Measurements from ENCODE around the gene CFAP20.

Gene CFAP20

GRCh38 chr16:58107228-58107627, 22.0 kb downstream of the CFAP20 start:
- Histone ChIP-seq H3K79me2 (ENCODE audit: control insufficient read depth, insufficient read depth, low read length, poor library complexity) (no peaks in the 10 kb centered on the region), H3K9me3 (ENCODE audit: insufficient read depth, low read depth, low read length) (no peaks in the 10 kb centered on the region), H3K4ac (ENCODE audit: low read depth, low read length) (no peak overlapping the region), H3K23ac (ENCODE audit: low read length) (no peak overlapping the region), H3K4me2 (ENCODE audit: low read length) (no peak overlapping the region), H2BK120ac (ENCODE audit: insufficient read depth, low read length, poor library complexity) (no peak overlapping the region), H3K79me1 (ENCODE audit: low read length) (no peaks in the 10 kb centered on the region), H2AK5ac (ENCODE audit: low read length) (no peak overlapping the region), H2AFZ (ENCODE audit: insufficient read depth, low read length, poor library complexity) (no peak overlapping the region), H3K4me3 (ENCODE audit: low read depth, low read length) (no peak overlapping the region), H3K14ac (ENCODE audit: low read length) (no peak overlapping the region), H3K27me3 (ENCODE audit: insufficient read depth, low read length) (no peaks in the 10 kb centered on the region), H3K4me1 (ENCODE audit: control insufficient read depth in 1 of 2, insufficient read depth in 2 of 2, low read length in 2 of 2) (peaks cover 13 to 15% of the 10 kb centered on the region in 2 experiments), H3K18ac (ENCODE audit: low read length) (no peak overlapping the region), H4K12ac (ENCODE audit: low read depth, low read length) (no peak overlapping the region), H3K9ac (ENCODE audit: low read length) (no peak overlapping the region), H4K8ac (ENCODE audit: low read depth, low read length) (no peak overlapping the region), H2BK5ac (ENCODE audit: low read depth, low read length, poor library complexity) (no peak overlapping the region), H4K91ac (ENCODE audit: low read depth, low read length) (no peak overlapping the region), H3K36me3 (ENCODE audit: control insufficient read depth in 1 of 2, insufficient read depth in 2 of 2, low read length in 2 of 2) (no peaks in the 10 kb centered on the region), H3K27ac (ENCODE audit: low read depth, low read length) (no peak overlapping the region), H2BK12ac (ENCODE audit: low read length) (no peak overlapping the region)
- no peak for DNase-seq
- no CpG with 5 or more reads among the region's 2 CpGs for WGBS (ENCODE audit: extremely low coverage, insufficient coverage, insufficient read length)

GRCh38 chr16:58105631-58106030, 23.6 kb downstream of the CFAP20 start:
- H4K91ac ChIP-seq (ENCODE audit: low read depth, low read length): no peak overlapping the region
- H3K4me3 ChIP-seq (ENCODE audit: low read depth, low read length): no peak overlapping the region
- WGBS (ENCODE audit: extremely low coverage, insufficient coverage, insufficient read length): no CpG with 5 or more reads among the region's 1 CpG
- H3K9me3 ChIP-seq (ENCODE audit: insufficient read depth, low read depth, low read length): no peaks in the 10 kb centered on the region
- no peak overlapping the region for H2AK5ac ChIP-seq (ENCODE audit: low read length)
- no peak overlapping the region for H3K27ac ChIP-seq (ENCODE audit: low read depth, low read length)
- no peak overlapping the region for H3K23ac ChIP-seq (ENCODE audit: low read length)
- no peak overlapping the region for H3K9ac ChIP-seq (ENCODE audit: low read length)
- no peak overlapping the region for H2AFZ ChIP-seq (ENCODE audit: insufficient read depth, low read length, poor library complexity)
- no peaks in the 10 kb centered on the region for H3K79me1 ChIP-seq (ENCODE audit: low read length)
- H3K27me3 ChIP-seq (ENCODE audit: insufficient read depth, low read length): no peaks in the 10 kb centered on the region
- H2BK12ac ChIP-seq (ENCODE audit: low read length): no peak overlapping the region
- H3K79me2 ChIP-seq (ENCODE audit: control insufficient read depth, insufficient read depth, low read length, poor library complexity): no peaks in the 10 kb centered on the region
- H4K12ac ChIP-seq (ENCODE audit: low read depth, low read length): no peak overlapping the region
- no peak overlapping the region for H3K14ac ChIP-seq (ENCODE audit: low read length)
- H3K18ac ChIP-seq (ENCODE audit: low read length): no peak overlapping the region
- no peak overlapping the region for H2BK5ac ChIP-seq (ENCODE audit: low read depth, low read length, poor library complexity)
- DNase-seq: no peak
- no peaks in the 10 kb centered on the region for H3K36me3 ChIP-seq (ENCODE audit: control insufficient read depth in 1 of 2, insufficient read depth in 2 of 2, low read length in 2 of 2)
- no peak overlapping the region for H3K4me2 ChIP-seq (ENCODE audit: low read length)
- peaks cover 5 to 8% of the 10 kb centered on the region in 2 experiments for H3K4me1 ChIP-seq (ENCODE audit: control insufficient read depth in 1 of 2, insufficient read depth in 2 of 2, low read length in 2 of 2)
- H2BK120ac ChIP-seq (ENCODE audit: insufficient read depth, low read length, poor library complexity): no peak overlapping the region
- no peak overlapping the region for H3K4ac ChIP-seq (ENCODE audit: low read depth, low read length)
- no peak overlapping the region for H4K8ac ChIP-seq (ENCODE audit: low read depth, low read length)

DNA sequence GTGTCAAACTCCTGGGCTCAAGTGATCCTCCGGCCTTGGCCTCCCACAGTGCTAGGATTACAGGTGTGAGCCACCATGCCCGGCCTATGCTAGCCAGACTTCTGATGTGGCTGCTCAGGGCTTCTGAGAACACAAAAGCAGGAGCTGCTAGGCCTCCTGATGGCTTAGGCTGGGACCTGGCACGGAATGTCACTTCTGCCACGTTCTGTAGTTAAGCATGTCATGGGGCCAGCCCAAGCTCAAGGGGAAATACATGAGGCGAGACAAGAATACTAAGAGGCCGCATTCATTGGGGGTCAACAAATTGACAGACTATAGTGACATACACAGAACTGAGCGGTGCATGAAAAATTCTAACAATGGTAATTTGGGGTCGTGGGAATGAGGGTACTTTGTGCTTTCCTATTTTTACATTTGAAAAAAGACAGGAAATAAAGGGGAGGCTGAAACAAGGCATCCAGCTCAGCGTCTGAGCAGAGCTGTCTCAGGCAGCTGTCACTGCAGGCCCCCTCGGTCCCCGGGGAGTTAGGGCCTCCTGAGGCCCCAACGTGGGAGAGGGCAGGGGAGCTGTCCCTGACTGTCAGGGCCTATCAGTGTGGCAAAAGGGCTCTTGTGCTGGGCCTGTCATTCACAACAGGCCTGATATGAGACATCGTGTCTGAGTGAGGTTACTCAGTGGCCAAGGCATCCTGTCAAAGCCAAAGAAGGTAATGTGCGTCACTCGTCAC, 26.4 kb downstream of the CFAP20 start:
- Histone ChIP-seq H2AK5ac (ENCODE audit: low read length) (no peak overlapping the region), H3K23ac (ENCODE audit: low read length) (no peak overlapping the region), H3K4me3 (ENCODE audit: low read depth, low read length) (no peak overlapping the region), H4K91ac (ENCODE audit: low read depth, low read length) (no peak overlapping the region), H3K27ac (ENCODE audit: low read depth, low read length) (no peak overlapping the region), H3K18ac (ENCODE audit: low read length) (no peak overlapping the region), H2BK12ac (ENCODE audit: low read length) (no peak overlapping the region), H2AFZ (ENCODE audit: insufficient read depth, low read length, poor library complexity) (no peak overlapping the region), H2BK5ac (ENCODE audit: low read depth, low read length, poor library complexity) (no peak overlapping the region), H3K27me3 (ENCODE audit: insufficient read depth, low read length) (no peaks in the 10 kb centered on the region), H4K8ac (ENCODE audit: low read depth, low read length) (no peak overlapping the region), H3K4me2 (ENCODE audit: low read length) (no peak overlapping the region), H3K4me1 (ENCODE audit: control insufficient read depth in 1 of 2, insufficient read depth in 2 of 2, low read length in 2 of 2) (peaks cover 0 to 2% of the 10 kb centered on the region in 2 experiments), H4K12ac (ENCODE audit: low read depth, low read length) (no peak overlapping the region), H2BK120ac (ENCODE audit: insufficient read depth, low read length, poor library complexity) (no peak overlapping the region), H3K14ac (ENCODE audit: low read length) (no peak overlapping the region), H3K9ac (ENCODE audit: low read length) (no peak overlapping the region), H3K79me1 (ENCODE audit: low read length) (no peaks in the 10 kb centered on the region), H3K79me2 (ENCODE audit: control insufficient read depth, insufficient read depth, low read length, poor library complexity) (no peaks in the 10 kb centered on the region), H3K4ac (ENCODE audit: low read depth, low read length) (no peak overlapping the region), H3K9me3 (ENCODE audit: insufficient read depth, low read depth, low read length) (no peaks in the 10 kb centered on the region), H3K36me3 (ENCODE audit: control insufficient read depth in 1 of 2, insufficient read depth in 2 of 2, low read length in 2 of 2) (no peaks in the 10 kb centered on the region)
- DNase-seq: no peak
- no CpG with 5 or more reads among the region's 15 CpGs for WGBS (ENCODE audit: extremely low coverage, insufficient coverage, insufficient read length)

GRCh38 chr16:58099956-58100300, 29.3 kb downstream of the CFAP20 start:
- H3K9me3 ChIP-seq (ENCODE audit: insufficient read depth, low read depth, low read length): no peaks in the 10 kb centered on the region
- no peak overlapping the region for H2AFZ ChIP-seq (ENCODE audit: insufficient read depth, low read length, poor library complexity)
- no peak overlapping the region for H2BK5ac ChIP-seq (ENCODE audit: low read depth, low read length, poor library complexity)
- no peak overlapping the region for H3K27ac ChIP-seq (ENCODE audit: low read depth, low read length)
- no peaks in the 10 kb centered on the region for H3K4me1 ChIP-seq (ENCODE audit: control insufficient read depth in 1 of 2, insufficient read depth in 2 of 2, low read length in 2 of 2)
- no peak for DNase-seq
- H2BK120ac ChIP-seq (ENCODE audit: insufficient read depth, low read length, poor library complexity): no peak overlapping the region
- WGBS (ENCODE audit: extremely low coverage, insufficient coverage, insufficient read length): no CpG with 5 or more reads among the region's 6 CpGs
- no peak overlapping the region for H3K9ac ChIP-seq (ENCODE audit: low read length)
- no peak overlapping the region for H3K4me2 ChIP-seq (ENCODE audit: low read length)
- H3K36me3 ChIP-seq (ENCODE audit: control insufficient read depth in 1 of 2, insufficient read depth in 2 of 2, low read length in 2 of 2): no peaks in the 10 kb centered on the region
- H3K14ac ChIP-seq (ENCODE audit: low read length): no peak overlapping the region
- H4K91ac ChIP-seq (ENCODE audit: low read depth, low read length): no peak overlapping the region
- H2AK5ac ChIP-seq (ENCODE audit: low read length): no peak overlapping the region
- no peaks in the 10 kb centered on the region for H3K27me3 ChIP-seq (ENCODE audit: insufficient read depth, low read length)
- no peak overlapping the region for H3K4ac ChIP-seq (ENCODE audit: low read depth, low read length)
- H4K8ac ChIP-seq (ENCODE audit: low read depth, low read length): no peak overlapping the region
- H3K79me1 ChIP-seq (ENCODE audit: low read length): no peaks in the 10 kb centered on the region
- no peak overlapping the region for H3K23ac ChIP-seq (ENCODE audit: low read length)
- H3K4me3 ChIP-seq (ENCODE audit: low read depth, low read length): no peak overlapping the region
- no peak overlapping the region for H3K18ac ChIP-seq (ENCODE audit: low read length)
- no peak overlapping the region for H4K12ac ChIP-seq (ENCODE audit: low read depth, low read length)
- H3K79me2 ChIP-seq (ENCODE audit: control insufficient read depth, insufficient read depth, low read length, poor library complexity): no peaks in the 10 kb centered on the region
- no peak overlapping the region for H2BK12ac ChIP-seq (ENCODE audit: low read length)
